NCI-H2196 (cell line): ENCODE measurements around the gene MORN1.

Source experiments
- DNase-seq: peaks from one replicate; lab custom pipeline; 2025; ENCODE audit not compliant: unreplicated experiment; lab: John Stamatoyannopoulos, UW

The MORN1 gene

GRCh38 chr1:2375923-2376260 lies 15.5 kb downstream of the MORN1 start:
- no peak for DNase-seq

GRCh38 chr1:2375246-2375922 lies 16.0 kb downstream of the MORN1 start:
- DNase-seq, result no peak

- DNase-seq, result no peak
Observed at GRCh38 chr1:2374252-2375155, 16.9 kb downstream of the MORN1 start.

GRCh38 chr1:2373551-2374251 lies 17.7 kb downstream of the MORN1 start:
- no peak for DNase-seq

- no peak for DNase-seq
Observed at GRCh38 chr1:2372551-2373490, 18.5 kb downstream of the MORN1 start.

GRCh38 chr1:2368053-2368744 lies 23.2 kb downstream of the MORN1 start:
- DNase-seq, result peak; percentile 5

- no peak for DNase-seq
Observed at GRCh38 chr1:2363847-2364513, 27.4 kb downstream of the MORN1 start.

- no peak for DNase-seq
Observed at GRCh38 chr1:2360588-2361364, 30.6 kb downstream of the MORN1 start.

- no peak for DNase-seq
Observed at GRCh38 chr1:2358651-2359640, 32.4 kb downstream of the MORN1 start.

- DNase-seq, result no peak
Observed at GRCh38 chr1:2358072-2358471, 33.3 kb downstream of the MORN1 start.

- DNase-seq, result no peak
Observed at GRCh38 chr1:2356911-2357845, 34.2 kb downstream of the MORN1 start.

GRCh38 chr1:2356401-2356800 lies 35.0 kb downstream of the MORN1 start:
- DNase-seq, result no peak

GRCh38 chr1:2355373-2356261 lies 35.7 kb downstream of the MORN1 start:
- no peak for DNase-seq

- no peak for DNase-seq
Observed at GRCh38 chr1:2354511-2355372, 36.6 kb downstream of the MORN1 start.
